Measurements from ENCODE around the gene KRT222.

The KRT222 gene

DNA sequence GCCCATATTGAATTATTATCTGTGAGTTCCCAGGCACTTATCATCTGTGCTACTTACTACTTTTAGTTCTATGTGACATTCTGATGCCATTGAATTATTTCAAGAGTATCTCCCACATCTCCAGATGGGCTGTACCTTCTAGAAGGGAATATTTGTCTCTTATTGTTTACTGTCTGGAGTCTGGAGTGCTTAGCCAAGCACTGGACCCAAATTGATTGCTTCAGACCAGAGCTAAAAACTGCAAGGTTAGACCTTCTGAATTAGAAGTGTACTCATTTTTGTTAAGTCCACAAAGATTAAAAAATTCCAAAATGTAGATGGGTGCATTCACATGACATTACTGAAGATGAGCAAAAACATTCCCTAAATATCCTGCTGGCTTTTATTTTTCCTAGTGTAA lies 16.0 kb upstream of the KRT222 start:
- H3K4me3 ChIP-seq (ENCODE audit: low read depth, low read length): no peak overlapping the region
- no peak for DNase-seq (ENCODE audit: low read depth)
- TF ChIP-seq, protein P1, sequence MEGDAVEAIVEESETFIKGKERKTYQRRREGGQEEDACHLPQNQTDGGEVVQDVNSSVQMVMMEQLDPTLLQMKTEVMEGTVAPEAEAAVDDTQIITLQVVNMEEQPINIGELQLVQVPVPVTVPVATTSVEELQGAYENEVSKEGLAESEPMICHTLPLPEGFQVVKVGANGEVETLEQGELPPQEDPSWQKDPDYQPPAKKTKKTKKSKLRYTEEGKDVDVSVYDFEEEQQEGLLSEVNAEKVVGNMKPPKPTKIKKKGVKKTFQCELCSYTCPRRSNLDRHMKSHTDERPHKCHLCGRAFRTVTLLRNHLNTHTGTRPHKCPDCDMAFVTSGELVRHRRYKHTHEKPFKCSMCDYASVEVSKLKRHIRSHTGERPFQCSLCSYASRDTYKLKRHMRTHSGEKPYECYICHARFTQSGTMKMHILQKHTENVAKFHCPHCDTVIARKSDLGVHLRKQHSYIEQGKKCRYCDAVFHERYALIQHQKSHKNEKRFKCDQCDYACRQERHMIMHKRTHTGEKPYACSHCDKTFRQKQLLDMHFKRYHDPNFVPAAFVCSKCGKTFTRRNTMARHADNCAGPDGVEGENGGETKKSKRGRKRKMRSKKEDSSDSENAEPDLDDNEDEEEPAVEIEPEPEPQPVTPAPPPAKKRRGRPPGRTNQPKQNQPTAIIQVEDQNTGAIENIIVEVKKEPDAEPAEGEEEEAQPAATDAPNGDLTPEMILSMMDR (IDR thresholded peaks at IDR 0.05; ENCODE audit: low read depth, low read length, missing control alignments): no peak

DNA sequence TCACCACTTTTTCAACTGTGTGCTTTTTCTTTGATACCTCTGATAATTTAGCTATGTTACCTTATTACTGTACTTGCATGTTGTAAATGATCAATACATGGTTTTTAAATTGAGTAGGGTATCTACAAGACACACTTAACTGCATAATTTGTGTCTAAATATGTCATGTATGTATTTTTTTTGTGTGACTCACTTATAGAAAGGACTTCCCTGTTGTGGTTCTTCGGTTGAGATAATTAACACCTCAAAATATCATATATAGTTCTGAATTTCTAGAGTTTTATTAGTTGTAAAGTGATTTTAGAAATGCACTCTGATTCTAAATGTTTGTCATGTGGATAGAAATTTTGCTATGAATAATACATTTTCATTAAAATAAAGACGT lies 14.5 kb upstream of the KRT222 start:
- TF ChIP-seq, protein P1 (IDR thresholded peaks at IDR 0.05; ENCODE audit: low read depth, low read length, missing control alignments): no peak
- no peak overlapping the region for H3K4me3 ChIP-seq (ENCODE audit: low read depth, low read length)
- DNase-seq (ENCODE audit: low read depth): no peak

DNA sequence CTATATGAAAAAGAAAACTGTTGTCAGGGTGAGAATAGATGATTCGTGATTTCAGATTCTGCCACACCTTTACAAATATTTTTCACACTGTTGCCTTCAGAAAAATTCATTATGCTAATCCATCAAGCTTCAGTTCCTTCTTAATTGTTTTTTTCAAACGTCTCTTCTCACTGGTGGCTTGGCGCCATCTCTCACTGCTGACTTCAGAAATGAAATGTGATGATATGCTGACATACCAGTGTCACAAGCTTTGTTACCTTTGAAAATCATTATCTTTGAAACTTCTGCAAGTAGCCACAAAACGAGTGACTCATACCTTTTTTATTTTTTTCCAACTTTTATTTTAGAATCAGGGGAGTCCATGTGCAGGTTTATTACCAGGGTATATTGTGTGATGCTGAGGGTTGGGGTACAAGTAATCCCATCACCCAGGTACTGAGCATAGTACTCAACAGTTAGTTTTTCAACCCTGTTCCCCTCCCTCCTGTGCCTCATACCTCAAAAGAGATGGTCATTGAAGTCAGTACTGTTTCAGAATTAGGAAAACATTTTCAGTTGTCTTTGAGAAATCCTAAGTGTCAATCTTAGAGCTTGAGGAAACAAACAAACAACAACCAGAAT lies 14.0 kb upstream of the KRT222 start:
- TF ChIP-seq, protein P1 (IDR thresholded peaks at IDR 0.05; ENCODE audit: low read depth, low read length, missing control alignments): no peak
- DNase-seq (ENCODE audit: low read depth): no peak
- H3K4me3 ChIP-seq (ENCODE audit: low read depth, low read length): no peak overlapping the region

DNA sequence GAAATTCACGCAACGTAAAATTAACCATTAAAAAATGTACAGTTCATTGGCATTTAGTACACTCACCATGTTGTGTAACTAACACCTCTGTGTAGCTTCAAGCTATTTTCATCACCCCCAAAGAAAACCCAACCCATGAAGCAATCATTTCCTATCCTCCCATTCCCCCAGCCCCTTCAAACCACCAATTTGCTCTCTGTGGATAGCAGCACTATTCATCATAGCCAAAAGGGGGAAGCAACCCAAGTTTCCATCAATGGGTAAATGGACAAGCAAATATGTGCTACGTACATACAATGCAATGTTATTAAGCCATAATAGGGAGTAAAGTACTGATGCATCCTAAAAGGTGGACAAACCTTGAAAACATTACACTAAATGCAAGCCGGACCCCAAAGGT lies 10.9 kb upstream of the KRT222 start:
- DNase-seq (ENCODE audit: low read depth): no peak
- H3K4me3 ChIP-seq (ENCODE audit: low read depth, low read length): no peak overlapping the region
- TF ChIP-seq, protein P1 (IDR thresholded peaks at IDR 0.05; ENCODE audit: low read depth, low read length, missing control alignments): no peak

DNA sequence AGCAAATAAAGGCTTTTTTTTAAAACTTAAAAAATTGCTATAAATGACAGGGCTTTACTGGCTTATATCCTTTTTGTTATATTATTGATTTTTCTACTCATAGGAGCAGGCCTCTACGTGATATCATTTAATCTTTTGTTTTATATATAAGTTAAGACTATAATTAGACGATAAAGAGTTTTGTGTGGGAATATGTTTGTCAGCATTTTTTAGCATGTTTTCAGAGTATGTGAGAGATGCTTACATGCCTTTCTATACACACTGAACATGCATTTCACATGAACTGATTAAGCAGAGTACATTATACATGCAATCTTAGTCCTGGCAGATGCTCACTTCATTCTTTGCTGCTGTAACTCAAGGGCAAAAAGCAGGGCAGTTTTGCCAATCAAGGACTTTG lies 7.7 kb upstream of the KRT222 start:
- DNase-seq (ENCODE audit: low read depth): no peak
- TF ChIP-seq, protein P1 (IDR thresholded peaks at IDR 0.05; ENCODE audit: low read depth, low read length, missing control alignments): no peak
- H3K4me3 ChIP-seq (ENCODE audit: low read depth, low read length): no peak overlapping the region

DNA sequence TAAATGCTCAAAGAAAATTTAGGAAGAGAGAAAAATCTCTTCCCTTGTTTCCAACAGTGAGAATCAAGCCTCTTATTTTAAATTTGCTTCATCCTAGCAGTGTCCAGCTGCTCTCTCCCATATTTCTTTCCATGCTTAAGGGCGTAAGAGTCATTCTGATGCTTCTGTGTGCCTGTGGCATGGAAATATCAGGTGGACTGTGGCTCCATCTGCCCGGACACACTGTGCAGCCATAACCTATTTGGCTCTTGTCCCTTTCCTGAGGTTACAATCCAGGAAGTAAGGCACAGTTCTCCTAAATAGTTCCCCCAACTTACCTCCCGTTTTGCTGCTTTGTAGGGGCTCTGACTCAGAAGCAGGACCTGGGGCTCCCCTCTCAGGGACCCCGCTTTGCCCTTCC lies 6.3 kb upstream of the KRT222 start:
- H3K4me3 ChIP-seq (ENCODE audit: low read depth, low read length): no peak overlapping the region
- TF ChIP-seq, protein P1 (IDR thresholded peaks at IDR 0.05; ENCODE audit: low read depth, low read length, missing control alignments): no peak
- DNase-seq (ENCODE audit: low read depth): no peak

DNA sequence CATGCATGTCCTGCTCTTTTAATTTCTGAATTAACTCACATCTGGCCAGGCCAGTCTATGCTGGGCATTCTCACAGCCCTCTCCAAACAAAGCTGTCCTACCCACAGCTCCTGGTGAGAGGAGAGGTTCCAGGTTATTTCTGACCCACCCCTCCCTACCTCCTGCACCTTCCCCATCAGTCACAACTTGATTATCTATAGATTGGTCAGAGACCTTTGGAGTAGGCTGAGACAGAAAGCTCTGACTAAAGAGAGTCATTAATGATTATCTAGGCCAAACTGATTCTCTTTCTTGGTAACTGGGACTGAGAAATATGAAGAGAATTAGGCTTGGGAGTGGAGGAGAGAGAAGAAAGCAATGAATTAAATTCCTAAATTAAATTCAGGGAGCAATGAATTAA lies 1.4 kb upstream of the KRT222 start:
- DNase-seq (ENCODE audit: low read depth): no peak
- H3K4me3 ChIP-seq (ENCODE audit: low read depth, low read length): no peak overlapping the region
- TF ChIP-seq, protein P1 (IDR thresholded peaks at IDR 0.05; ENCODE audit: low read depth, low read length, missing control alignments): no peak

All from GM12864 (cell line).